D341Med (cell line): ENCODE results near the gene TANGO2.
"Not testable (repeated sequence)": the region's sequence is repeated elsewhere in the genome, so short reads cannot be mapped to it uniquely, and the experiment has no call there.

Experiments
- DNase-seq: peaks from one replicate; pipeline ENCODE4 v3.0.0; 2012; ENCODE audit warnings: low spot score

The TANGO2 gene

DNA sequence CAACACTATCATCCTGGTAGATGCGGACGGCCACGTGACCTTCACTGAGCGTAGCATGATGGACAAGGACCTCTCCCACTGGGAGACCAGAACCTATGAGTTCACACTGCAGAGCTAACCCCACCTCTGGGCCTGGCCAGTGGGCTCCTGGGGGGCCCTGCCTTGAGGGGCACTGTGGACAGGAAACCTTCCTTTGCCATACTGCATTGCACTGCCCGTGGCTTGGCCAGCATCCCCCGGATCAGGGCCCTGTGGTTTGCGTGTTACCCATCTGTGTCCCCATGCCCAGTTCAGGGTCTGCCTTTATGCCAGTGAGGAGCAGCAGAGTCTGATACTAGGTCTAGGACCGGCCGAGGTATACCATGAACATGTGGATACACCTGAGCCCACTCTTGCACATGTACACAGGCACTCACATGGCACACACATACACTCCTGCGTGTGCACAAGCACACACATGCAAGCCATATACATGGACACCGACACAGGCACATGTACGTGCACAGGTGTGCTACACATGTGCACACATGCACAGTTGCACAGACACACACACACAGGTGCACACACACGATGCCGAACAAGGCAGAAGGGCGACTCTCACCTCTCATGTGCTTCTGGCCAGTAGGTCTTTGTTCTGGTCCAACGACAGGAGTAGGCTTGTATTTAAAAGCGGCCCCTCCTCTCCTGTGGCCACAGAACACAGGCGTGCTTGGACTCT is 43.8 kb downstream of the TANGO2 start:
- no peak for DNase-seq

DNA sequence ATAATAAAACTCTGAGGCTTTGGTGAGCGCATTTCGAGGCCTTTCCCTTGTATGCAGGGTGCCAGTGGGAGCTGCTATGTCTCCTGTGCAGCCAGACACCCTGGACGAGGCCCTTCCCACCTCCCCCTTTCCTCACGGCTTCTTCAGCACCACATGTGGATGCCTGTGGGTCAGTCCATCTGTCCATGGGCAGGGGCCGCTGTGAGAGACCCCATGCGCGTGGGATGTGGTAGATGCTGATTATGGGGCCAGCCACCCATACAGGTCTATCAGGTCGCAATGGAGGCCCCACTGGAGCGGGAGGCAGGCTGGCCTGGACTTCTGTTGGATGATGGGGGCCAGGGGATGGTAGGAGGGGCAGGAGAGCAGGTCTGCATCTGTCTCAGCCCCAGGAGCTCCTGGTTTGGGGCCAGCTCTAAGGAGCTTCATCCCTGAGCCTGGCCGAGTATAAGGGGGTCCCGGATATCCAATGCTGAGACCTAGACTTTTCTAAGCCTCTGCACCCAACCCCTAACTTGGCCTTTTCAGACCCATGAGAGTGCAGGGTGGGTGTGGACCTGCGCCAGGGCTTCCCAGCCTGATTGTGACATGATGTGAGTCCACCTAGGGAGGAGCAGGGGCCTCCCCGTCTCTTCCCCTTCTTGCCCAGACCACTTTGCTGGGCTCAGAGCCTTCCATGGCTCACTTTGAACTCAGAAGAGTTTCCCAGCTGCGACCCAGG is 45.1 kb downstream of the TANGO2 start:
- DNase-seq, result no peak

- DNase-seq, result no peak
Observed at GRCh38 chr22:20066617-20067383, 45.9 kb downstream of the TANGO2 start.

GRCh38 chr22:20067384-20067682 is 46.4 kb downstream of the TANGO2 start:
- not testable (repeated sequence) for DNase-seq

- no peak for DNase-seq
Observed at GRCh38 chr22:20068640-20069039, 47.7 kb downstream of the TANGO2 start.

- no peak for DNase-seq
Observed at GRCh38 chr22:20069331-20070042, 48.6 kb downstream of the TANGO2 start.

DNA sequence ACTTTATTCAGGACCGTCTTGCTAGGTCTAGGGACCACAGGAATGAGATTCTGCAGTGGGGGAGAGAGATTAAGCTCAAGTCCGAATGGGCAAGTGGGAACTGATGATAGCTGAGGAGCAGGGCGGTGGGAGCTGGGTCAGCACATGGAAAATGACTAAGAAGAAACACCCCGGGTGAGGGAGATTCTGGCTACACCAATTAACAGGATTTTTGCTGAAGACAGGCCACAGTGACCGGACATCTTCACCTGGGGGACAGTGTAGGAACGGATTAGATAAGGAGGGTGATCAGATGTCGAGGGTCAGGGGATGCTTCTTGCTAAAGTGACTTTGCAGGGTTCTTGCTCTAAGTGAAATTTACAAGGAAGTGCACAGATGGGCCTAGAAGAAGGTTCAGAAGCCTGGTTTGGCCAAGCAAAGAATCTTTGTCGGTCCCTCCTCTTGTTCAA is 50.6 kb downstream of the TANGO2 start:
- no peak for DNase-seq

DNA sequence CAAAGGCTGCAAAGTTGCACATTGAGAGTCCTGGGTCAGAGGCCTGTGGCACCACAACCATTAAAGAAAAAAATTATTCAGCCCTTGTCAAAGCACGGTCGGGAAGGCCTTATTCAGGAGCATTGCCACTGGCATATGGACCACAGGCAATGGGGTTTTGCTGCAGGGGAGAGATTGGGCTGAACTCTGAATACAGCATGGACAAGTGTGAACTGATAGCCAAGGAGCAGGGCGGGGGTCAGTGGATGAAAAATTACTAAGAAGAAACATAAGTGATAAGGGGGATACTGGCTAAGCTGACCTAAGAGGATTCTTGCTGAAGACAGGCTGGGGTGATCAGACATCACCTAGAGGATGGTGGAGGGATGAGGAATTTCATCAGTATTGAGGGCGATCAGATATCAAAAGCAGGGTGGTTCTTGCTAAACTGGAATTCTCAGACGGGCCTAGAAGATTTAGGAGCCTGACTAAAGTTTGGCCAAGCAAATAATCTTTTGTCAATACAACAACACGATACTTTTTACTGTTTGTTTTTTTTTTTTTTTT is 55.8 kb downstream of the TANGO2 start:
- DNase-seq, result no peak

DNA sequence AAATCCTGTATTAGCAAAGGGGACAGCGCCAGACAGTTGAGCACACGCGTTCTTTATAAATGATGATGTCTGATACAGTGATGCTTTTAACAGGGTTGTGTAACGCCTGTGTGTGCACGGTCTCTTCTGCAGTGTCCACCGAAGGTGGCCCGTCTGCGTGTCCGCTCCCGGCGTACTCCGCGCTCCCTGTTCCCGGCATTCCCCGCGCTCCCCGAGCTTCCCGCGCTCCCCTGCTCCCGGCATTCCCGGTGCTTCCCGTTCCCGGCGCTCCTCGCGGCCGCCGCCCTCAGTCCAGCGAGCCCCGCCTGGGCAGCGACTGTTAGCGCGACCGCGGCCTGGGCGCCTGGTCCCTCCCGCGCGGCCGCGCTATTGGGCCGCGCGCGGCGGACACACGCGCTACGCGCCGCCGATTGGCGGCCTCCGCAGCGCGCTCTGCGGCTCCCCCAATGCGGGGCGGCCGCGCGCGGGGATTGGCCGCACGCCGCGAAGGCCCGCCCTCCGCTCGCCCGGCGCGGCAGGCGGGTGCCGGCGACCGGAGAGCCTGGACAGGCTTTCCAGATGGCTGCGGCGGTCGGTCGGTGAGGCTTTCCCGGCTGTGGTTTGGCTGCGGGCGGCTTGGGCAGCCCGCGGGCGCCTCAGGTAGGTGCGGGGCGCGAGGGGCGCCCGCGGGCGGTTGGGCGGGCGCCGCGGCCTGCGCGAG is 59.0 kb downstream of the TANGO2 start, which contains the start of gene DGCR8:
TSS of gene DGCR8 (plus strand) at position 497 of the 700 bp plus-strand sequence. CDS start 5,723 bp downstream, outside the sequence.
- peak; percentile 99 for DNase-seq

GRCh38 chr22:20080445-20080775 is 59.5 kb downstream of the TANGO2 start:
- peak; percentile 88 for DNase-seq

GRCh38 chr22:20080776-20081654 is 60.1 kb downstream of the TANGO2 start:
- DNase-seq, result no peak

- DNase-seq, result peak; percentile 3
Observed at GRCh38 chr22:20083157-20083890, 62.4 kb downstream of the TANGO2 start.

GRCh38 chr22:20083891-20084546 is 63.1 kb downstream of the TANGO2 start:
- no peak for DNase-seq

GRCh38 chr22:20084547-20085413 is 63.9 kb downstream of the TANGO2 start:
- peak; percentile 70 for DNase-seq

DNA sequence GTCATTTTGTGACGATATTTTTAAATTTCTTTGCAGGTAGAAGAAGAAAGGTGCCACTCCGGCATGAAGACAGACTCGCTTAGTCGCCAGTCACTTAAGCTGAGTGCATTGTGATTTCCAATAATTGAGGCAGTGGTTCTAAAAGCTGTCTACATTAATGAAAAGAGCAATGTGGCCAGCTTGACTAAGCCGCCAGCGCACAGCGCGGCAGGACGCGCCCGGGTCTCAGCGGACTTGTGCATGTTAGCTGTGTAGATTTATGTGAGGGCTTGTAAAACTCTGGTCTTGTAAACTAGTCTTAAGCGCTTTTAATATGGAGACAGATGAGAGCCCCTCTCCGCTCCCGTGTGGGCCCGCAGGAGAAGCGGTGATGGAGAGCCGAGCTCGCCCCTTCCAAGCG is 64.7 kb downstream of the TANGO2 start:
- no peak for DNase-seq

DNA sequence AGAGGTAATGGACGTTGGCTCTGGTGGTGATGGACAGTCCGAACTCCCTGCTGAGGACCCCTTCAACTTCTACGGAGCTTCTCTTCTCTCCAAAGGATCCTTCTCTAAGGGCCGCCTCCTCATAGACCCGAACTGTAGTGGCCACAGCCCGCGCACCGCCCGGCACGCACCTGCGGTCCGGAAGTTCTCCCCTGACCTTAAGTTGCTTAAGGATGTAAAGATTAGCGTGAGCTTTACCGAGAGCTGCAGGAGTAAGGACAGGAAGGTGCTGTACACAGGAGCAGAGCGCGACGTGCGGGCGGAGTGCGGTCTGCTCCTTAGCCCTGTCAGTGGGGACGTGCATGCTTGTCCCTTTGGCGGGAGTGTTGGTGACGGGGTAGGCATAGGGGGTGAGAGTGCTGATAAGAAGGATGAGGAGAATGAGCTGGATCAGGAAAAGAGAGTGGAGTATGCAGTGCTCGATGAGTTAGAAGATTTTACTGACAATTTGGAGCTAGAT is 65.2 kb downstream of the TANGO2 start:
- no peak for DNase-seq

DNA sequence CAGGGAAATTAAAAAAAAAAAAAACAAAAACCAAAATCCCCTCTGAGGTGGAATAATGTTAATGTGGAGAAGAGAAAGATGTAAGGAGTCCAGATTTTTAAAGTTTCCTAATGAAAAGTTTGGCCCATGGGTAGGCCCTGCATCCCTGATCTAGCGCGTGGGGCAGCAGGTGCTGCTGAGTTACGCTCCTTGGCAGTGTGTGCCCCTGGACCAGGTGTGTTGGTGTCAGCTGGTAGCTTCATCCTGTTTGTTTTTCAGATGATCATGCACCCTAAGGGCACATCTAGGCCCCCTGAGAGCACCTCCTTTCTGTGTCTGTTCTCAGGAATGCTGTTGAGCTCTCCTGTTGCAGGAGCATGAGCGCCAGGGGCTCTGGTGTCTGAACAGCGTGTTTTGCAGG is 65.9 kb downstream of the TANGO2 start:
- no peak for DNase-seq
